ENCODE data around the gene ZMIZ1. TPM values are rescaled to one million over a fixed set of nuclear protein-coding genes. Genes with fewer than 3 reads are reported as not detected.

Gene ZMIZ1
- total RNA-seq, 1 experiment from 2014 or later = 34.2 TPM

DNA sequence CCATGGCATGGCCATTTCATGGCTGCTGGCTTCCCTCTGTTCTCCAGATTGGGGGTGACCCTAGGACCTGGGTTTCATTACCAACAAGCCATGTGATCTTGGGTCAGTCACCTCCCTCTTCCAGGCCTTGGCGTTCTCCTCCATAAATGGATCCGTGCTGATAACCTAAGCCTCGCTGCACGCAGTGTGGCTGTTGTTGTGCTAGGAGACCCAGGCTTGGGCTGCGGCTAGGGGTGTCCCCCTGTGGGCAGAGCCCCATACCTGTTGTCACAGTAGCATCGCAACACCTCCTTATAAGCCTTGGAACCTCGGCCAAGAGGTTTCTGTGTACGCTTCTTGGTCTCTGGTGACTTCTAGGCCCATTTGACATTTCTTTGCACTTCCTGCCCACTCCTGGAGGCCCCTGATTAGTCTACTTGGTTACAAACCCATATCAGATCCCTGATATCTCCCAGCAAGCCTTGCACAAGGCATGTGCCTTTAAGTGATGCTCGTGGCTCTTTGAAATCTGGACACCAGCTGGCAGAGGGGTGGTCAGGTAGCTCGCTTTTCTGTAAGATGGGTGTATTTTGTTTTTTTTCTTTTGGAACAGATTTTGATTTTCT is 23.6 kb downstream of the ZMIZ1 start:
- H3K4me3 ChIP-seq (ENCODE audit: low read depth in 2 of 2, low read length in 2 of 2) = no peak overlapping the region
- no peak for DNase-seq (ENCODE audit: low read depth, low spot score)
- H3K36me3 ChIP-seq (ENCODE audit: control insufficient read depth, insufficient read depth, low read length) = no peaks in the 10 kb centered on the region
- POLR2A ChIA-PET = interaction anchor here (0.5 kb wide), 1 partner anchor 12 kb away, joined by 6 read pairs; no protein-coding TSS in a partner anchor
- H3K4me1 ChIP-seq (ENCODE audit: control insufficient read depth, insufficient read depth, low read length) = peaks cover 72% of the 10 kb centered on the region
- in situ Hi-C loops (cut with HindIII; ENCODE audit: low pct_unique_long_range_greater_than_20kb, low sequenced_read_pairs) = no loop called here
- no TSS peak for BruUV-seq (replicated peaks)
- no peaks in the 10 kb centered on the region for H3K27me3 ChIP-seq (ENCODE audit: control insufficient read depth, insufficient read depth, low read length)
- no peaks in the 10 kb centered on the region for H3K9me3 ChIP-seq (ENCODE audit: control insufficient read depth, insufficient read depth, low read depth, low read length)
- intact Hi-C loops (cut with micrococcal nuclease; ENCODE audit: unreplicated experiment) = no loop called here
- TF ChIP-seq SIN3A (IDR thresholded peaks at IDR 0.05; ENCODE audit: borderline replicate concordance, insufficient read depth, low read depth, low read length) = no peak
- TF ChIP-seq, protein P1, sequence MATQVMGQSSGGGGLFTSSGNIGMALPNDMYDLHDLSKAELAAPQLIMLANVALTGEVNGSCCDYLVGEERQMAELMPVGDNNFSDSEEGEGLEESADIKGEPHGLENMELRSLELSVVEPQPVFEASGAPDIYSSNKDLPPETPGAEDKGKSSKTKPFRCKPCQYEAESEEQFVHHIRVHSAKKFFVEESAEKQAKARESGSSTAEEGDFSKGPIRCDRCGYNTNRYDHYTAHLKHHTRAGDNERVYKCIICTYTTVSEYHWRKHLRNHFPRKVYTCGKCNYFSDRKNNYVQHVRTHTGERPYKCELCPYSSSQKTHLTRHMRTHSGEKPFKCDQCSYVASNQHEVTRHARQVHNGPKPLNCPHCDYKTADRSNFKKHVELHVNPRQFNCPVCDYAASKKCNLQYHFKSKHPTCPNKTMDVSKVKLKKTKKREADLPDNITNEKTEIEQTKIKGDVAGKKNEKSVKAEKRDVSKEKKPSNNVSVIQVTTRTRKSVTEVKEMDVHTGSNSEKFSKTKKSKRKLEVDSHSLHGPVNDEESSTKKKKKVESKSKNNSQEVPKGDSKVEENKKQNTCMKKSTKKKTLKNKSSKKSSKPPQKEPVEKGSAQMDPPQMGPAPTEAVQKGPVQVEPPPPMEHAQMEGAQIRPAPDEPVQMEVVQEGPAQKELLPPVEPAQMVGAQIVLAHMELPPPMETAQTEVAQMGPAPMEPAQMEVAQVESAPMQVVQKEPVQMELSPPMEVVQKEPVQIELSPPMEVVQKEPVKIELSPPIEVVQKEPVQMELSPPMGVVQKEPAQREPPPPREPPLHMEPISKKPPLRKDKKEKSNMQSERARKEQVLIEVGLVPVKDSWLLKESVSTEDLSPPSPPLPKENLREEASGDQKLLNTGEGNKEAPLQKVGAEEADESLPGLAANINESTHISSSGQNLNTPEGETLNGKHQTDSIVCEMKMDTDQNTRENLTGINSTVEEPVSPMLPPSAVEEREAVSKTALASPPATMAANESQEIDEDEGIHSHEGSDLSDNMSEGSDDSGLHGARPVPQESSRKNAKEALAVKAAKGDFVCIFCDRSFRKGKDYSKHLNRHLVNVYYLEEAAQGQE (IDR thresholded peaks at IDR 0.05; ENCODE audit: insufficient read depth in 1 of 2, low read depth in 2 of 2, low read length in 1 of 2) = no peak
- no peak for TF ChIP-seq TCF7L2 (IDR thresholded peaks at IDR 0.05; ENCODE audit: low read depth, low read length)
- TF ChIP-seq POLR2AphosphoS5 (IDR thresholded peaks at IDR 0.05; ENCODE audit: low read depth, low read length) = no peak
- TF ChIP-seq, protein P2, sequence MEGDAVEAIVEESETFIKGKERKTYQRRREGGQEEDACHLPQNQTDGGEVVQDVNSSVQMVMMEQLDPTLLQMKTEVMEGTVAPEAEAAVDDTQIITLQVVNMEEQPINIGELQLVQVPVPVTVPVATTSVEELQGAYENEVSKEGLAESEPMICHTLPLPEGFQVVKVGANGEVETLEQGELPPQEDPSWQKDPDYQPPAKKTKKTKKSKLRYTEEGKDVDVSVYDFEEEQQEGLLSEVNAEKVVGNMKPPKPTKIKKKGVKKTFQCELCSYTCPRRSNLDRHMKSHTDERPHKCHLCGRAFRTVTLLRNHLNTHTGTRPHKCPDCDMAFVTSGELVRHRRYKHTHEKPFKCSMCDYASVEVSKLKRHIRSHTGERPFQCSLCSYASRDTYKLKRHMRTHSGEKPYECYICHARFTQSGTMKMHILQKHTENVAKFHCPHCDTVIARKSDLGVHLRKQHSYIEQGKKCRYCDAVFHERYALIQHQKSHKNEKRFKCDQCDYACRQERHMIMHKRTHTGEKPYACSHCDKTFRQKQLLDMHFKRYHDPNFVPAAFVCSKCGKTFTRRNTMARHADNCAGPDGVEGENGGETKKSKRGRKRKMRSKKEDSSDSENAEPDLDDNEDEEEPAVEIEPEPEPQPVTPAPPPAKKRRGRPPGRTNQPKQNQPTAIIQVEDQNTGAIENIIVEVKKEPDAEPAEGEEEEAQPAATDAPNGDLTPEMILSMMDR (IDR thresholded peaks at IDR 0.05) = no peak
- CTCF ChIA-PET = no interaction called here
- no peak for ATAC-seq
- H3K27ac ChIP-seq (ENCODE audit: low read length) = peak overlapping the region; percentile 45; the same call in 1 of the 2 replicates

DNA sequence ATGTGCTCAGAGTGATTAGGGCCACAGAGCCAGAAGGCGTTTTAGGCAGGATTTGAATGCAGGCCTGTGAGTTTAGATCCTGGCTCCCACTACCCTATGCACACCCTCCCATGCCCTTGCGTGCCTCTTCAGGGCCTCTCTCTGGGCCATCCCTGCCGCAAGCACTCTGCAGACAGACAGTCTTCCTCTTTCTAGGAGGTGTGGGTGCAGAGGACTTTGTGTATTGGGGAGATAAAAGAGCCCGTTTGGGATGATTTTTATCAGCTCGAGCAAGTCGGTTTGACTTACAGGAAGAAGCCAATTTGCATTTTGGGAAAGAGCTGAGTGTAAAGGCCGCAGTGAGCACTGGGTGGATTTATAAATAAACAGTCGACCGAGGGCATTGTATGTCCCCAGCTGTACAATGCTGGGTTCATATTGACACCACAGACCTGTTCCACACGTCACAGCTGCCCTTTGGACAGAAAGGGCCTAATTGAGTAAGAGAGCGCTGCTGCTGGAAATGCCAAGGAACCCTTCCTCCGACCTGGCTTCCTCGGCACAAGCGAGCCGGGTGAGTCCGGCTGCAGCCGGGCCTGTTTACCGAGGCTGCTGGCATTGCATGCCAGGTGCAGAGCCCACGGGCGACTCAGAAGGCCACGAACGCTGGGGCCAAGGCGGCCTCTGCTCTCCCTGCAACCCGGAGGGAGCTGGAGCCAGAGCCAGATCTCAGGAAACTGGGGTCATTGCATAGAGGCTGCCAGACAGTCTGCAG is 25.1 kb downstream of the ZMIZ1 start:
- no peaks in the 10 kb centered on the region for H3K27me3 ChIP-seq (ENCODE audit: control insufficient read depth, insufficient read depth, low read length)
- in situ Hi-C loops (cut with HindIII; ENCODE audit: low pct_unique_long_range_greater_than_20kb, low sequenced_read_pairs) = no loop called here
- intact Hi-C loops (cut with micrococcal nuclease; ENCODE audit: unreplicated experiment) = no loop called here
- peak overlapping the region; percentile 37 for H3K27ac ChIP-seq (ENCODE audit: low read length)
- BruUV-seq (replicated peaks) = no TSS peak
- H3K9me3 ChIP-seq (ENCODE audit: control insufficient read depth, insufficient read depth, low read depth, low read length) = no peaks in the 10 kb centered on the region
- DNase-seq (ENCODE audit: low read depth, low spot score) (no peak), ATAC-seq (peak; percentile 35)
- no peaks in the 10 kb centered on the region for H3K36me3 ChIP-seq (ENCODE audit: control insufficient read depth, insufficient read depth, low read length)
- TF ChIP-seq, protein P2 (IDR thresholded peaks at IDR 0.05) = no peak
- TF ChIP-seq, protein P1 (IDR thresholded peaks at IDR 0.05; ENCODE audit: insufficient read depth in 1 of 2, low read depth in 2 of 2, low read length in 1 of 2) = no peak
- TF ChIP-seq TCF7L2 (IDR thresholded peaks at IDR 0.05; ENCODE audit: low read depth, low read length) = no peak
- no peak for TF ChIP-seq POLR2AphosphoS5 (IDR thresholded peaks at IDR 0.05; ENCODE audit: low read depth, low read length)
- POLR2A ChIA-PET = no interaction called here
- peak overlapping the region in 1 of 2 experiments; percentile 10; a peak in 2 of 4 replicates for H3K4me3 ChIP-seq (ENCODE audit: low read depth in 2 of 2, low read length in 2 of 2)
- CTCF ChIA-PET = no interaction called here
- peaks cover 66% of the 10 kb centered on the region for H3K4me1 ChIP-seq (ENCODE audit: control insufficient read depth, insufficient read depth, low read length)
